Heart right ventricle (tissue), 16 donors: ENCODE results near the gene PNMA8A. TPM values are rescaled to one million over a fixed set of nuclear protein-coding genes. Genes with fewer than 3 reads are reported as not detected.

Experiments
- ATAC-seq, 8 donors: fragments of 200-7000 bp; cut with Tn5 transposase; one replicate each; pipeline ENCODE4 v1.9.1; 2020; ENCODE audit warnings: mild to moderate bottlenecking in 8 of 8, moderate library complexity in 8 of 8, moderate number of reproducible peaks in 1 of 8
- DNase-seq, 2 donors: peaks; one replicate each; pipeline ENCODE4 v3.0.0-alpha.2; 2020
- H3K27ac ChIP-seq, 10 donors: fragments of 200-600 bp; sonication (generic) in 2 of 10; one replicate each; pipeline versions ENCODE4 v1.5.0 to v1.8.0; 2020 to 2022; ENCODE audit warnings: mild to moderate bottlenecking in 3 of 10
- H3K27me3 ChIP-seq, 7 donors: fragments of 200-600 bp; one replicate each; pipeline ENCODE4 v1.8.0; 2021 to 2022; ENCODE audit warnings: mild to moderate bottlenecking in 2 of 7
- H3K36me3 ChIP-seq, 9 donors: fragments of 200-600 bp; sonication (generic) in 1 of 9; one replicate each; pipeline versions ENCODE4 v1.5.0 to v1.8.0; 2020 to 2022; ENCODE audit warnings: mild to moderate bottlenecking in 2 of 9
- H3K4me1 ChIP-seq, 9 donors: fragments of 200-600 bp; sonication (generic) in 1 of 9; one replicate each; pipeline versions ENCODE4 v1.5.0 to v1.8.0; 2020 to 2022; ENCODE audit warnings: mild to moderate bottlenecking in 4 of 9
- H3K4me3 ChIP-seq, 10 donors: fragments of 200-600 bp; sonication (generic) in 2 of 10; one replicate each; pipeline versions ENCODE4 v1.5.0 to v1.8.0; 2020 to 2022; ENCODE audit warnings: mild to moderate bottlenecking in 7 of 10, moderate library complexity in 2 of 10
- H3K9me3 ChIP-seq, 11 donors: fragments of 200-600 bp in 10 of 11; sonication (generic) in 2 of 11; one replicate each; pipeline versions ENCODE4 v1.5.0 to v1.8.0; 2013 to 2022; ENCODE audit warnings: mild to moderate bottlenecking in 2 of 11, control low read depth in 1 of 11, moderate library complexity in 1 of 11
- WGBS, 2 donors: extraction: QIAGEN DNeasy Blood & Tissue Kit; methylation state at CpG; one replicate each; pipeline ENCODE4 v1.1.7; 2013; ENCODE audit warnings: inconsistent platforms in 1 of 2; 5-methylcytosine and 5-hydroxymethylcytosine counted together
- intact Hi-C, 10 donors: fragments of 100-400 bp; cut with DNase I; formaldehyde crosslinking; loops; one replicate each; pipeline versions ENCODE4 v1.11.1 to v1.14.2; 2022
- polyA plus RNA-seq, 2 donors: library from polyadenylated mRNA; stranded (reverse); fragments of 200-250 nt; gene quantifications; one replicate each; pipeline ENCODE4 v1.2.3, GENCODE V29; 2013
- total RNA-seq, 10 donors: library from RNA; stranded (reverse); fragmentation: NEBNext Ultra II Directional in 3 of 10; extraction: Animal tissue kit (Norgen Biotek cat#: 25700) in 3 of 10; gene quantifications; one replicate each; pipeline versions ENCODE4 v1.2.1 to v1.2.4, GENCODE V29; 2021 to 2023
- TF ChIP-seq, protein P1 (sequence below), 9 donors: fragments of 200-600 bp; sonication (generic) in 2 of 9; IDR thresholded peaks; one replicate each; pipeline versions ENCODE4 v1.5.0 to v1.8.0; 2021 to 2022; ENCODE audit warnings: antibody characterized with exemption in 9 of 9, mild to moderate bottlenecking in 5 of 9, moderate library complexity in 1 of 9
- donor health status: Arrhythmogenic right ventricular cardiomyopathy.
- donor health status: ischemic (EF 13 %, LVEDD 7.1; RV severe dilation, severe dysfunction).
- donor health status: healthy with polysubstance abuse.
- donor health status: DM: no; HTN: yes; CAD: no.
- donor health status: DM: no; HTN: no; CAD: no.
- donor health status: ischemic (EF 25% LVEDD 6.9; RV normal size, moderate dysfunction).
- donor health status: ischemic (EF 25% LVEDD 5.7; RV mildly dilated, moderate dysfunction).
- donor health status: healthy.
- donor health status: DM: yes; HTN: yes; CAD: no.
- donor health status: Ischemic cardiomyopathy.
- donor health status: ischemic (EF 35%, LVEDD 5.7; RV mildly dilated, moderate dysfunction).
- donor health status: nonischemic (EF 11% LVEDD 7.7; RV severe dilation, severe dysfunction).
- donor health status: DM: yes; HTN: yes; CAD: no.
- donor health status: PGD.
- donor health status: ischemic (EF 29% LVEDD 5.4; RV normal size, mild dysfunction).
- donor health status: nonischemic (EF 23%, LVEDD 6.1; RV moderate dilation, normal function).

The PNMA8A gene
- total and polyA plus RNA-seq, 12 donors, result 2.8 to 12.3 (median 8.7) TPM

DNA sequence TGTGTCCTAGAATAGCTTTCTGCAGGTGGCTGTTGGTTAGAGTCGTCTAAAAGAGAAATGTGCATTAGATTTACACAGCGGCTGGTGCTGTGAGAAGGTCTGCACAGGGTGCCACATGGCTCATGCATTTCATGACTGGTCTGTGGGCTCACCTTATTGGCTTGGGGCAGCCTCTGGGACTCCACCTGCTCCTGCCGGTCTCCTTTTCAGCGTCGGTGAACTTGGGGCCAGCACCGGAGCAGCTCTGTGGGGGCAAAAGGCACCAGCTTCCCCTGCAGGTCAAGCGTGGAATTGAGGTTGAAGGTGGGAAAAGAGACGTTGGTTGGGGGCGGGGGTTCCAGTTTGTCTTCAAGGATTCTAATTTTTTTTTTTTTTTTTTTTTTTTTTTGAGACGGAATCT lies 39.5 kb downstream of the PNMA8A start:
- H3K36me3 ChIP-seq, result no peaks in the 10 kb centered on the region
- ATAC-seq (no peak), DNase-seq (no peak)
- peaks cover 0 to 55% (median 21%) of the 10 kb centered on the region in 7 donors for H3K27me3 ChIP-seq
- intact Hi-C loops, result no loop called here
- no peak overlapping the region for H3K27ac ChIP-seq
- no peaks in the 10 kb centered on the region for H3K9me3 ChIP-seq
- H3K4me3 ChIP-seq, result no peak overlapping the region
- H3K4me1 ChIP-seq, result peaks cover 3 to 12% (median 11%) of the 10 kb centered on the region in 9 donors
- 52 to 54% methylated on average over 9 to 10 of the region's 10 CpGs for WGBS, 2 donors
- TF ChIP-seq, protein P1, sequence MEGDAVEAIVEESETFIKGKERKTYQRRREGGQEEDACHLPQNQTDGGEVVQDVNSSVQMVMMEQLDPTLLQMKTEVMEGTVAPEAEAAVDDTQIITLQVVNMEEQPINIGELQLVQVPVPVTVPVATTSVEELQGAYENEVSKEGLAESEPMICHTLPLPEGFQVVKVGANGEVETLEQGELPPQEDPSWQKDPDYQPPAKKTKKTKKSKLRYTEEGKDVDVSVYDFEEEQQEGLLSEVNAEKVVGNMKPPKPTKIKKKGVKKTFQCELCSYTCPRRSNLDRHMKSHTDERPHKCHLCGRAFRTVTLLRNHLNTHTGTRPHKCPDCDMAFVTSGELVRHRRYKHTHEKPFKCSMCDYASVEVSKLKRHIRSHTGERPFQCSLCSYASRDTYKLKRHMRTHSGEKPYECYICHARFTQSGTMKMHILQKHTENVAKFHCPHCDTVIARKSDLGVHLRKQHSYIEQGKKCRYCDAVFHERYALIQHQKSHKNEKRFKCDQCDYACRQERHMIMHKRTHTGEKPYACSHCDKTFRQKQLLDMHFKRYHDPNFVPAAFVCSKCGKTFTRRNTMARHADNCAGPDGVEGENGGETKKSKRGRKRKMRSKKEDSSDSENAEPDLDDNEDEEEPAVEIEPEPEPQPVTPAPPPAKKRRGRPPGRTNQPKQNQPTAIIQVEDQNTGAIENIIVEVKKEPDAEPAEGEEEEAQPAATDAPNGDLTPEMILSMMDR (IDR thresholded peaks at IDR 0.05), result no peak

DNA sequence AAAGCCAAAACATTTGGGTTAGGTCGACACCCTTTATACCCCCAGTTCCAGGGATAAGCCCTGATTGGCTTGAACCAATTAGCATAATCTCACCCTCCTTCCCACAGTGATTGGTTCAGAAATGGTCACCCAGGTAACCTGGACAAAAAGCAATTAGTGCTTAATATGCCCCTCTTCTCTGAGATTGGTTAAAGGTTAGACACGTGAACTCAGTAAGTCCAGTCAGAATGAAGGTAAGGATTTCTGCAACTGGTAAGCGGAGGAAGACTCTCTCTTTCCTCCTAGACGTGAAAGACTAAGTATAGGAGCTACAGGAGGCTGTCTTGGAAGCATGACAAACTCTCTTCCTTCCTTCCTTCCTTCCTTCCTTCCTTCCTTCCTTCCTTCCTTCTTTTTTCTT lies 41.4 kb downstream of the PNMA8A start:
- WGBS, 2 donors, result 74 to 81% methylated on average over 4 of the region's 4 CpGs
- Histone ChIP-seq H3K27ac (no peak overlapping the region), H3K4me3 (no peak overlapping the region), H3K27me3 (peaks cover 0 to 70% (median 20%) of the 10 kb centered on the region in 7 donors), H3K36me3 (no peaks in the 10 kb centered on the region), H3K4me1 (peaks cover 3 to 20% (median 12%) of the 10 kb centered on the region in 9 donors), H3K9me3 (no peaks in the 10 kb centered on the region)
- TF ChIP-seq, protein P1 (IDR thresholded peaks at IDR 0.05), result no peak
- intact Hi-C loops, result no loop called here
- DNase-seq (no peak), ATAC-seq (no peak)

DNA sequence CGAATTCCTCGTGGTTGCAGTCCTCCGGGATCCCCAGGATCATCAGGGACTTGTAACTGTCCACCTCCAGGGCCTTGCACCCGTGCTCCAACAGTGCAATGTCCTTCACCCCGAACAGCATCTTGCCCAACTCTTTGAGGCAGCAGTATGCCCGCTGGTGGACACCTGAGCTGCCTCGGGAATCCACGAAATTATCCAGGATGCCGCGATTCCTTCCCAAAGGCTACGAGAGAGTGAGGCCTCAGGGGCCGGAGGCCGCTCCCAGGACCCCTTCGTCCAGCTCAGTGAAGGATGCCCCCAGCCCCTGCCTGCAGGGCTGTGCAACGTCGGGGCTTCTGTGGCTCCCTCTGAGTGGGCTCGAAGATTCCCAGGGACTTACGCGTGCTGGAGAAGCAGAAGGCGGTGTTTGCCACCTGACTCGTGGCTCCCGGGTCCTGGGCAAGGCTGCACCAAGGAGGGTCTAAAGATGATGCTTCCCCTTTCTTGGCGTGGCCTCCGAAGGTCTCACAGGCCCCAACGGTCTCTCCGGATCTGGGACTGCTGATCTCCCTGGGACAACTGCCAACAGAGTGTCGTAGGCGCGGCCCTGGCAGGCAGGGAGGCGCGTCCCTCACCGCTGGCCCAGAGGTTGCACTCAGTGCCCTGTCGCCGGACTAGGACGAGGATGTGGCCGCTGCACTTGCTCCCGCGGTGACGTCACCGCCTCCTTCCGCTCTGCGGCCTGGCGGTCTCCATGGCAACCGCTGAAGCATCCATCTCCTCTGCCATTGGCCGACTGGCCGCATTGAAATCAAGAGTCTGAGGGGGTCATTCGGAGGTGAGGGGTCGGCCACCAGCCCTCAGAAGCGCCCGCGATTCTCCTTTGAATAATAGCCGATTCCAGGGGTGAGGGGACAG lies 42.9 kb downstream of the PNMA8A start, which contains the start of gene PNMA8C:
Gene PNMA8C, minus strand, starts transcription at position 698 of the 897 bp plus-strand sequence. Its CDS starts 577 bp downstream, at position 121.
- Histone ChIP-seq H3K4me3 (peak within 1 kb of the TSS in 8 of 10 donors; percentile 1 to 31 (median 25)), H3K36me3 (no peaks in the 10 kb centered on the region), H3K4me1 (peaks cover 3 to 22% (median 12%) of the 10 kb centered on the region in 9 donors), H3K27me3 (peaks cover 0 to 58% (median 23%) of the 10 kb centered on the region in 7 donors), H3K27ac (no peak within 1 kb of the TSS), H3K9me3 (no peaks in the 10 kb centered on the region)
- 25 to 28% methylated on average over 52 of the region's 52 CpGs for WGBS, 2 donors
- ATAC-seq (peak; percentile 65 to 86 (median 78)), DNase-seq (peak; percentile 61 to 80)
- intact Hi-C loops, result no loop called here
- TF ChIP-seq, protein P1 (IDR thresholded peaks at IDR 0.05), result no peak

DNA sequence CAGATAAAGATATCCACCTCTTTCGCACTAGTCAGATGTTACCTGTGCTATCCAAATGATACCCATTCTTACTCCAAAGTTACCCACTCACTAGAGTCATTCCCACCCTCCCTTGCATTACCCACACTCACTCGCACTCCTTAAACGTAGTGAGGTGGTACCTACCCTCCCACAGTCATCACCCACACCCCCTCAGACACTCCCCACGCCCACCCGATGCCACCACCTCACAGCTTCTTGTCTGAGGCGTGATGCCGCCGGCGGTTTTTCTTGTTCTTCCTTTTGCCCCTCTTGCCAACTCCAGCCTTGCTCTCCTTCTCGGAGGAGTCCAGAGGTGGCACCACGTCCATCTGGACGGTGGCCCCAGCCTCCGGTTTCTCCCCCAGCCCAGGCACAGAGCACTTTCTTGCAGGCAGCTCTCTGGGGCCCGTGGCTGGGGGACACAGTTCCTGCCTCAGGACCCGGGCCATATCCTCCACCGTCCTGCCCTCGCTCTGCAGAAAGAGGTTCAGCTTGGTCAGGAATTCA lies 43.8 kb downstream of the PNMA8A start:
- 87% methylated on average over 17 of the region's 17 CpGs for WGBS, 2 donors
- H3K4me1 ChIP-seq, result peaks cover 3 to 22% (median 12%) of the 10 kb centered on the region in 9 donors
- H3K4me3 ChIP-seq, result no peak overlapping the region
- no peak for DNase-seq
- ATAC-seq, result no peak
- peaks cover 0 to 55% (median 24%) of the 10 kb centered on the region in 7 donors for H3K27me3 ChIP-seq
- H3K36me3 ChIP-seq, result no peaks in the 10 kb centered on the region
- H3K27ac ChIP-seq, result no peak overlapping the region
- H3K9me3 ChIP-seq, result no peaks in the 10 kb centered on the region
- intact Hi-C loops, result no loop called here
- TF ChIP-seq, protein P1 (IDR thresholded peaks at IDR 0.05), result no peak
